OCI-LY7 (cell line): ENCODE results near the gene TMC4. TPM values are rescaled to one million over a fixed set of nuclear protein-coding genes. Genes with fewer than 3 reads are reported as not detected.
A peak's percentile ranks its signal among the peaks of the same experiment; 100 is the strongest.

ENCODE experiments used
- BruUV-seq: library from RNA; stranded (reverse); fragments of 400-500 nt; replicated peaks from 2 replicates; lab custom pipeline; 2021; lab: Mats Ljungman, UMichigan
- CTCF ChIA-PET: fragments of 300-600 bp; sonication (Branson Sonifier 250); formaldehyde crosslinking; loops from one replicate; lab custom pipeline; 2022; ENCODE audit warnings: antibody characterized with exemption; ENCODE audit not compliant: unreplicated experiment; lab: Charles Lee
- POLR2A ChIA-PET: fragments of 300-600 bp; sonication (Branson Sonifier 250); formaldehyde crosslinking; loops from one replicate; lab custom pipeline; 2022; ENCODE audit warnings: antibody characterized with exemption; lab: Charles Lee
- DNase-seq: peaks from one replicate; pipeline ENCODE4 v3.0.0-alpha.2; 2015; ENCODE audit warnings: low spot score
- H2AFZ ChIP-seq: fragments of 200-600 bp; sonication (generic), shearing (Covaris generic); 2 replicates; pipeline ENCODE4 v1.6.1; 2014; ENCODE audit warnings: mild to moderate bottlenecking, antibody characterized with exemption, low read length, moderate library complexity
- H3K27ac ChIP-seq: fragments of 200-600 bp; sonication (generic); 2 replicates; pipeline ENCODE4 v1.5.1; 2014; ENCODE audit warnings: mixed run types, low read depth, mild to moderate bottlenecking, moderate library complexity, low read length, inconsistent platforms; ENCODE audit not compliant: poor library complexity, severe bottlenecking
- H3K36me3 ChIP-seq: fragments of 200-600 bp; sonication (generic); 2 replicates; pipeline ENCODE4 v1.6.1; 2014; ENCODE audit warnings: mild to moderate bottlenecking, antibody characterized with exemption, low read length, moderate library complexity, mixed read lengths; ENCODE audit not compliant: insufficient read depth
- H3K4me1 ChIP-seq: fragments of 200-600 bp; sonication (generic); 2 replicates; pipeline ENCODE4 v1.5.1; 2014; ENCODE audit warnings: mild to moderate bottlenecking, low read length; ENCODE audit not compliant: insufficient read depth, poor library complexity, severe bottlenecking
- H3K4me2 ChIP-seq: fragments of 200-600 bp; sonication (generic); 2 replicates; pipeline ENCODE4 v1.6.1; 2014; ENCODE audit warnings: mild to moderate bottlenecking, low read length
- H3K4me3 ChIP-seq: fragments of 200-600 bp; sonication (generic); 2 replicates; pipeline ENCODE4 v1.5.1; 2014; ENCODE audit warnings: mild to moderate bottlenecking, low read depth, low read length; ENCODE audit not compliant: poor library complexity, severe bottlenecking
- H3K79me2 ChIP-seq: fragments of 200-600 bp; sonication (generic); 2 replicates; pipeline ENCODE4 v1.6.1; 2016; ENCODE audit warnings: low read depth, mild to moderate bottlenecking, low read length, moderate library complexity, mixed read lengths; ENCODE audit not compliant: insufficient read depth
- H3K9me2 ChIP-seq: fragments of 200-600 bp; sonication (generic); 2 replicates; pipeline ENCODE4 v1.6.1; 2016; ENCODE audit warnings: mild to moderate bottlenecking, low read length, mixed read lengths; ENCODE audit not compliant: insufficient read depth
- H3K9me3 ChIP-seq: fragments of 200-600 bp; sonication (generic); 2 replicates; pipeline ENCODE4 v1.6.1; 2014; ENCODE audit warnings: mild to moderate bottlenecking, mixed run types, low read length, mixed read lengths
- H4K20me1 ChIP-seq: fragments of 200-600 bp; sonication (generic); 2 replicates; pipeline ENCODE4 v1.6.1; 2014; ENCODE audit warnings: mild to moderate bottlenecking, antibody characterized with exemption, low read length, moderate library complexity, mixed read lengths; ENCODE audit not compliant: insufficient read depth
- CTCF ChIP-seq: fragments of 200-600 bp; sonication (generic); conservative IDR thresholded peaks from 2 replicates; pipeline ENCODE4 v1.5.1; 2014; ENCODE audit warnings: mild to moderate bottlenecking, antibody characterized with exemption, low read length, moderate library complexity, mixed read lengths
- EZH2phosphoT487 ChIP-seq: fragments of 200-600 bp; sonication (generic); IDR thresholded peaks from 2 replicates; pipeline ENCODE4 v1.6.1; 2018; ENCODE audit warnings: low read depth, borderline replicate concordance, mild to moderate bottlenecking, mixed run types, antibody characterized with exemption, low read length, moderate library complexity, mixed read lengths
- intact Hi-C: fragments of 100-400 bp; cut with micrococcal nuclease; formaldehyde crosslinking; loops from one replicate; pipeline ENCODE4 v1.10.0; 2022; ENCODE audit not compliant: unreplicated experiment
- total RNA-seq, 2 experiments: library from RNA; depleted of rRNA in 1 of 2; stranded (reverse); fragments of >200 nt in 1 of 2; shearing (Covaris generic) in 1 of 2; gene quantifications; 2 replicates each; pipeline ENCODE4 v1.2.3, GENCODE V29; 2014 to 2022

TMC4 gene
- total RNA-seq, 2 experiments from 2014 or later: not detected

DNA sequence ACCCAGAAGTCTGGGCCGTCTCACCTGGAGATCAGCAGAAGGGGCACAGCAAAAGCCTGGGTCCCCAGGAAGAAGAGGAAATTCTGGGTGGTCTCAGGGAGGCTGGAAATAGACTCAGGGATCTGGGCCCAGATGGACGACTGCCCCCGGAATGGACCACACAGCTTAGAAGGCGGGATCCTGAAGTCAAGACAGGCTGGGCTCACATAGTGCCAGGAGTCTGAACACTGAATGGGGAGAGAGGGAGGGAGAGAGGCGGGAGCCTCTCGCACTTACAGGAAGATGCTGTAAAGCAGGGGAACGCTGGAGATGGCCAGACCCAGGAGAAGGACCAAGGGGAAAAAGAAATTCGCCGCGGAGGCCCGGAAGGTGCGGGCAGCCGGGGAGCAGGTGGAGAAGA is 12.1 kb downstream of the TMC4 start:
- peaks cover 6% of the 10 kb centered on the region; the same call in 1 of the 2 replicates for H3K79me2 ChIP-seq
- no peak for TF ChIP-seq EZH2phosphoT487
- no peak for TF ChIP-seq CTCF
- intact Hi-C loops: no loop called here
- H3K4me2 ChIP-seq: peak overlapping the region; percentile 91
- H3K36me3 ChIP-seq: peaks cover 22% of the 10 kb centered on the region
- no peaks in the 10 kb centered on the region for H3K9me2 ChIP-seq
- no peaks in the 10 kb centered on the region for H3K9me3 ChIP-seq
- no peak overlapping the region for H2AFZ ChIP-seq
- CTCF ChIA-PET: no interaction called here
- peaks cover 24% of the 10 kb centered on the region for H3K4me1 ChIP-seq
- H3K4me3 ChIP-seq: peak overlapping the region; percentile 81
- no peak overlapping the region for H3K27ac ChIP-seq
- H4K20me1 ChIP-seq: no peaks in the 10 kb centered on the region
- POLR2A ChIA-PET: no interaction called here
- DNase-seq: no peak
- BruUV-seq: no TSS peak

DNA sequence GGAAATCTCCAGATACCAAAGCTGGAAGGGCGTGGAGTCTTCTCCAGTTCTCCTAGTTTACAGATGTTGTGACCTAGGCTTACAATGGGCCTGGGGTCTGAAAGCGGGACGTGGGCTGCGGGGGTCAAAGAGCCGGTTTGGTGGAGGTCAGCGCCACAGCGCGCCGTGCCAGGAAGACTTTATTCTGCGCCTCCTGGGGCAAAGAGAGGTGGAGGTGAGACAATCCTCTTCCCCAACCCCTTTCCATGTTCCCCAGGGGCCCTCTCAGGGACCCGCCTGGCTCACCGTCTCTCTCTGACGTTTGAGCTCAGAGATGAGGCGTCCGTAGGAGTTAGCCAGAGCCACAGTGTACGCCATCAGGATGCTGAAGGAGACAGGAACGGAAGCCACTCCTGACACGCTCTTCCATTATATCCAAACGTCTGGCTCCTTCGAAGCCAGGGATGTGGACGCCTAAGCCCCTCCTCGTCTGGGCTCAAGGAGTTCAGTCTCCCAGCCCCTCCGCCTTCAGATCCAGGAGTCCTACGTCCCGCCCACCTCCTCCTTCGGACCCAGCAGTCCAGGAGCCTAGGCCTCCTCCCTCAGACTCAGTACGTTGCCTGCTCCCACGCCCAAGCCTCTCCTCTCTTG is 12.7 kb downstream of the TMC4 start:
- TF ChIP-seq EZH2phosphoT487 (no peak), CTCF (no peak)
- peaks cover 6% of the 10 kb centered on the region; the same call in 1 of the 2 replicates for H3K79me2 ChIP-seq
- POLR2A ChIA-PET: interaction anchor here (1.2 to 2.4 kb wide), 2 partner anchors 9 to 29 kb away, joined by 3 to 10 read pairs; partner anchors contain the start of gene MBOAT7
- H3K9me2 ChIP-seq: no peaks in the 10 kb centered on the region
- peak overlapping the region; percentile 63 for H2AFZ ChIP-seq
- H3K4me1 ChIP-seq: peaks cover 24% of the 10 kb centered on the region
- H3K27ac ChIP-seq: peak overlapping the region; percentile 54
- H4K20me1 ChIP-seq: no peaks in the 10 kb centered on the region
- peaks cover 27% of the 10 kb centered on the region for H3K36me3 ChIP-seq
- CTCF ChIA-PET: no interaction called here
- DNase-seq: no peak
- BruUV-seq: TSS peak; percentile 79
- H3K4me2 ChIP-seq: peak overlapping the region; percentile 91
- intact Hi-C loops: no loop called here
- H3K4me3 ChIP-seq: peak overlapping the region; percentile 81
- no peaks in the 10 kb centered on the region for H3K9me3 ChIP-seq
